Activated naive CD4-positive, alpha-beta T cell treated with anti-CD3 and anti-CD28 coated beads, Interleukin-2, amount 50 U/mL, for 72 hours (primary cell): Measurements from ENCODE around the gene NDUFA3. TPM values are rescaled to one million over a fixed set of nuclear protein-coding genes. Genes with fewer than 3 reads are reported as not detected.

ENCODE experiments used
- ATAC-seq, 2 donors: fragments of 150-1000 bp; cut with Tn5 transposase; 2 replicates each; pipeline ENCODE4 v1.10.0; 2021; ENCODE audit warnings: mild to moderate bottlenecking in 2 of 2, moderate library complexity in 2 of 2
- DNase-seq, 2 donors: peaks; one replicate each; pipeline ENCODE4 v3.0.0; 2021 to 2022; ENCODE audit warnings: low spot score in 2 of 2
- H3K27ac Mint-ChIP-seq, 2 donors: one replicate each; pipeline ENCODE4 v1.8.0; 2022; ENCODE audit warnings: mild to moderate bottlenecking in 2 of 2, mixed read lengths in 2 of 2
- H3K36me3 Mint-ChIP-seq, 2 donors: one replicate each; pipeline ENCODE4 v1.8.0; 2022; ENCODE audit warnings: mixed read lengths in 2 of 2
- H3K9me3 Mint-ChIP-seq, 2 donors: one replicate each; pipeline ENCODE4 v1.8.0; 2022; ENCODE audit warnings: mixed read lengths in 2 of 2
- total RNA-seq, 2 donors: library from RNA; stranded (reverse); gene quantifications; one replicate each; pipeline ENCODE4 v1.2.3, GENCODE V29; 2022

The NDUFA3 gene
- total RNA-seq, 2 donors from 2014 or later, result 59.4 to 76.1 TPM

DNA sequence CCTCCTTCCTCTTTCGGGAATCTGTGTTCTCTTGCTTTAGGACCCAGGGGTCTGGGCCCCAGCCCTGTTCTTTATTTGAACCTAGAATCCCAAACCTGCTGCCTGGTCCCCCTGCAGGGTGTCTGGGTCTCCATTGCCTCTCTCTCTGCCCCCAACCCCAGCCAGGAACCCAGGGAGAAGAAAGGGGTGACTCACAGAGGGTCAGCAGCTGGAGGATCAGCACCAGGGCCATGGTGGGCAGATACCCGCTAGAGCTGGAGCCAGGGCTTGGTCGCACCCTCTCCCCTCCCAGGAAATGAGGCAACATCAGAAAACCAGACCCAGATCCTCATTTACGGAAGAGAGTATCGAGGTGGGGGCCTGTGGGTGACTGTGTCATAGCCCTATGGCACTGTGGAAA lies 2.1 kb upstream of the NDUFA3 start, which contains the start of gene OSCAR:
Gene OSCAR (minus strand): TSS at position 243 of the 400 bp plus-strand sequence. CDS start 11 bp downstream, at position 232.
- DNase-seq (no peak), ATAC-seq (no peak)
- Mint-ChIP-seq H3K36me3 (peaks cover 0 to 5% of the 10 kb centered on the region in 2 donors), H3K27ac (peak within 1 kb of the TSS; percentile 41 to 75), H3K9me3 (no peaks in the 10 kb centered on the region)

GRCh38 chr19:54104998-54105715 lies 2.5 kb downstream of the NDUFA3 start:
- no peak overlapping the region for H3K27ac Mint-ChIP-seq
- H3K9me3 Mint-ChIP-seq, result no peaks in the 10 kb centered on the region
- ATAC-seq (no peak), DNase-seq (peak in 1 of 2 donors; percentile 39)
- H3K36me3 Mint-ChIP-seq, result peaks cover 0 to 5% of the 10 kb centered on the region in 2 donors

- no peak overlapping the region for H3K27ac Mint-ChIP-seq
- H3K36me3 Mint-ChIP-seq, result peaks cover 2 to 8% of the 10 kb centered on the region in 2 donors
- DNase-seq, result peak in 1 of 2 donors; percentile 48
- no peak for ATAC-seq
- H3K9me3 Mint-ChIP-seq, result no peaks in the 10 kb centered on the region
Observed at GRCh38 chr19:54105796-54106195, 3.1 kb downstream of the NDUFA3 start.

GRCh38 chr19:54106716-54107115 lies 4.1 kb downstream of the NDUFA3 start:
- peaks cover 6 to 10% of the 10 kb centered on the region in 2 donors for H3K36me3 Mint-ChIP-seq
- ATAC-seq (no peak), DNase-seq (peak in 1 of 2 donors; percentile 53)
- peak overlapping the region in 1 of 2 donors; percentile 53 for H3K27ac Mint-ChIP-seq
- no peaks in the 10 kb centered on the region for H3K9me3 Mint-ChIP-seq

- no peaks in the 10 kb centered on the region for H3K9me3 Mint-ChIP-seq
- DNase-seq, result peak in 1 of 2 donors; percentile 53
- no peak for ATAC-seq
- H3K36me3 Mint-ChIP-seq, result peaks cover 7 to 12% of the 10 kb centered on the region in 2 donors
- no peak overlapping the region for H3K27ac Mint-ChIP-seq
Observed at GRCh38 chr19:54107876-54108490, 5.3 kb downstream of the NDUFA3 start.

GRCh38 chr19:54108496-54108895 lies 5.8 kb downstream of the NDUFA3 start:
- DNase-seq, result no peak
- peaks cover 5 to 17% of the 10 kb centered on the region in 2 donors for H3K36me3 Mint-ChIP-seq
- no peak overlapping the region for H3K27ac Mint-ChIP-seq
- ATAC-seq, result no peak
- no peaks in the 10 kb centered on the region for H3K9me3 Mint-ChIP-seq

DNA sequence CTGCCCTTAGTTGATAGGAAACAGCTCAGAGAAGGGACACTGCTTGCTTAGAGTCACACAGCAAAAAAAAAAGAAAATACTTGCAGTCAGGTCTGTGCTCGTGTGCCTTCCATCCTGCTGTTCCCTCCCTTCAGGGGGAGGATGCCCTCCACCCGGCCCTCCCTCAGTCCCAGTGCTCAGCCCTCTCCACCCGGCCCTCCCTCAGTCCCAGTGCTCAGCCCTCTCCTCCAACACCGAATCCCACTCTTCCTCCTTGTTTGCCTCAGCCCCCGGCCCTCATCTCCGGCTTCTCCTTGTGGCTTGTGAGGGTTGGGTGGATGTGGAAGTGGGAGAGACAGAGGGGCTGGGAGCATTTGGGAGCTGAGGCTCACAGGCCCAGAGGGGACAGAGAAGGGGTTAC lies 7.0 kb downstream of the NDUFA3 start:
- Mint-ChIP-seq H3K27ac (peak overlapping the region in 1 of 2 donors; percentile 72), H3K36me3 (peaks cover 11 to 29% of the 10 kb centered on the region in 2 donors), H3K9me3 (no peaks in the 10 kb centered on the region)
- no peak for ATAC-seq
- DNase-seq, result no peak

- Mint-ChIP-seq H3K36me3 (peaks cover 23 to 42% of the 10 kb centered on the region in 2 donors), H3K27ac (peak overlapping the region; percentile 91 to 97), H3K9me3 (no peaks in the 10 kb centered on the region)
- ATAC-seq (peak; percentile 46 to 58), DNase-seq (peak; percentile 40 to 67)
Observed at GRCh38 chr19:54114340-54115108, 11.9 kb downstream of the NDUFA3 start.

GRCh38 chr19:54115109-54116063 lies 12.7 kb downstream of the NDUFA3 start, which contains the start of the genes PRPF31 and TFPT:
PRPF31 (plus strand) TSS chr19:54115754; CDS start chr19:54118279, 2,525 bp downstream.
TFPT (minus strand) TSS chr19:54115657; CDS start chr19:54115269, 388 bp downstream.
- Mint-ChIP-seq H3K36me3 (peaks cover 23 to 47% of the 10 kb centered on the region in 2 donors), H3K27ac (peak within 1 kb of the TSS; percentile 91 to 97), H3K9me3 (no peaks in the 10 kb centered on the region)
- DNase-seq (peak; percentile 87 to 96), ATAC-seq (peak; percentile 90 to 96)

DNA sequence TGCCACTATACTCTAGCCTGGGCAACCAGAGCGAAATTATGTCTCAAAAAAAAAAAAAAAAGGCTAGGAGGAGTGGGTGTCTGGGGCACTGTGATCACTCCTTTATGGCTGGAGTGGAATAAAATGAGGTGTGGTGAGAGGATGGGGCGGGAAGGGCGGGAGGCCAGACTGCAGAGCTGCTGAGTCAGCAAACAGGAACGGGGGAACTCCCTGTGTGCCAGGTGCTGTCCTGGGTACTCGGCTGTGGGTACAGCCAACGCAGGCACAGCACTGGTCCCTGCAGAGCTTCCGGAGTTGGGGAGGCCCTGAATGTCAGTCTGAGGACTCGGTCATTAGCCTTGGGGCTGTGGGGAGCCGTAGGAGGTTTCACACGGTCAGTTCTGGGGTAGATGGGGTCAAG lies 18.6 kb downstream of the NDUFA3 start:
- ATAC-seq (no peak), DNase-seq (no peak)
- no peaks in the 10 kb centered on the region for H3K9me3 Mint-ChIP-seq
- no peak overlapping the region for H3K27ac Mint-ChIP-seq
- peaks cover 0 to 6% of the 10 kb centered on the region in 2 donors for H3K36me3 Mint-ChIP-seq

DNA sequence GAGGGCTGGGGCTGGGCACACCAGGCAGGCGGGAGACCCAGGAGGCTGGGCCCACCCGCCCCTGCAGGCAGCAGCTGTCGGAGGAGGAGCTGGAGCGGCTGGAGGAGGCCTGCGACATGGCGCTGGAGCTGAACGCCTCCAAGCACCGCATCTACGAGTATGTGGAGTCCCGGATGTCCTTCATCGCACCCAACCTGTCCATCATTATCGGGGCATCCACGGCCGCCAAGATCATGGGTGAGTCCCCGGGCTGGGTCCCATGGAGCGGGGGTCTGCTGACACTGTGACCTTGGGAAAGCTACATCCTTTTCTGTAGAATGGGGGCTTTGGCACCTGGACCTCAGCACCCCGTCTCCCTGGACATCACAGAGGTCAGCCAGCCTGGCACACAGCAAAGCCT lies 21.0 kb downstream of the NDUFA3 start:
- DNase-seq, result no peak
- Mint-ChIP-seq H3K9me3 (no peaks in the 10 kb centered on the region), H3K27ac (no peak overlapping the region), H3K36me3 (peaks cover 0 to 6% of the 10 kb centered on the region in 2 donors)
- ATAC-seq, result no peak

GRCh38 chr19:54124393-54124792 lies 21.7 kb downstream of the NDUFA3 start:
- DNase-seq (no peak), ATAC-seq (no peak)
- Mint-ChIP-seq H3K9me3 (no peaks in the 10 kb centered on the region), H3K27ac (no peak overlapping the region), H3K36me3 (peaks cover 0 to 6% of the 10 kb centered on the region in 2 donors)

GRCh38 chr19:54125713-54126112 lies 23.1 kb downstream of the NDUFA3 start:
- Mint-ChIP-seq H3K36me3 (no peaks in the 10 kb centered on the region), H3K9me3 (no peaks in the 10 kb centered on the region), H3K27ac (no peak overlapping the region)
- DNase-seq (no peak), ATAC-seq (no peak)

- DNase-seq, result no peak
- ATAC-seq, result no peak
- H3K27ac Mint-ChIP-seq, result no peak overlapping the region
- no peaks in the 10 kb centered on the region for H3K36me3 Mint-ChIP-seq
- no peaks in the 10 kb centered on the region for H3K9me3 Mint-ChIP-seq
Observed at GRCh38 chr19:54127688-54128440, 25.2 kb downstream of the NDUFA3 start.

- ATAC-seq, result no peak
- DNase-seq, result no peak
- Mint-ChIP-seq H3K27ac (no peak overlapping the region), H3K36me3 (no peaks in the 10 kb centered on the region), H3K9me3 (no peaks in the 10 kb centered on the region)
Observed at GRCh38 chr19:54128441-54128725, 25.7 kb downstream of the NDUFA3 start.
